HepG2 (cell line): Measurements from ENCODE around the gene CDC42EP1. TPM values are rescaled to one million over a fixed set of nuclear protein-coding genes. Genes with fewer than 3 reads are reported as not detected.
A peak's percentile ranks its signal among the peaks of the same experiment; 100 is the strongest.

ENCODE experiments used
- ELF1 ChIP-seq: sonication (generic); formaldehyde crosslinking; IDR thresholded peaks from 2 replicates; pipeline ENCODE4 v1.4.0; 2020; ENCODE audit warnings: missing genetic modification reagents
- FOXJ3 ChIP-seq: sonication (generic); formaldehyde crosslinking; IDR thresholded peaks from 2 replicates; pipeline ENCODE4 v1.4.0; 2020; ENCODE audit warnings: missing genetic modification reagents, mild to moderate bottlenecking, borderline replicate concordance
- GRHL1 ChIP-seq: sonication (generic); formaldehyde crosslinking; conservative IDR thresholded peaks from 2 replicates; pipeline ENCODE4 v1.8.0; 2022; ENCODE audit warnings: missing genetic modification reagents
- HDAC6 ChIP-seq: fragments of 200-600 bp; sonication (generic); IDR thresholded peaks from 2 replicates; pipeline ENCODE4 v1.7.0; 2017; ENCODE audit warnings: mild to moderate bottlenecking, antibody characterized with exemption, low read length, low read depth
- HMG20B ChIP-seq: conservative IDR thresholded peaks from 2 replicates; pipeline ENCODE4 v1.6.1; 2016; ENCODE audit warnings: missing genetic modification reagents, missing compliant biosample characterization
- MED13 ChIP-seq: sonication (generic); formaldehyde crosslinking; IDR thresholded peaks from 2 replicates; pipeline ENCODE4 v1.5.0; 2020; ENCODE audit warnings: missing genetic modification reagents
- NFE2 ChIP-seq: sonication (generic); formaldehyde crosslinking; IDR thresholded peaks from 2 replicates; pipeline ENCODE4 v1.4.0; 2020; ENCODE audit warnings: missing genetic modification reagents
- NFIC ChIP-seq: IDR thresholded peaks from 2 replicates; pipeline ENCODE4 v1.6.1; 2012; ENCODE audit warnings: mild to moderate bottlenecking, low read length, inconsistent platforms
- PHF20 ChIP-seq: sonication (generic); formaldehyde crosslinking; IDR thresholded peaks from 2 replicates; pipeline ENCODE4 v1.5.0; 2020; ENCODE audit warnings: mild to moderate bottlenecking, missing genetic modification reagents
- REST ChIP-seq, 2 experiments: IDR thresholded peaks; 2 replicates each; pipeline ENCODE4 v1.6.1; 2011 to 2012; ENCODE audit warnings: low read length in 2 of 2, borderline replicate concordance in 1 of 2, low read depth in 1 of 2, mild to moderate bottlenecking in 1 of 2, moderate library complexity in 1 of 2
- SMC3 ChIP-seq: IDR thresholded peaks from 2 replicates; pipeline ENCODE4 v1.6.1; 2011; ENCODE audit warnings: low read length, improper control_type of control experiment
- XRCC5 ChIP-seq: fragments of 200-400 bp; formaldehyde crosslinking; optimal IDR thresholded peaks from 2 replicates; pipeline ENCODE3; 2017; ENCODE audit warnings: mild to moderate bottlenecking, low read length
- ZFP41 ChIP-seq: sonication (generic); formaldehyde crosslinking; IDR thresholded peaks from 2 replicates; pipeline ENCODE4 v1.4.0; 2020; ENCODE audit warnings: mild to moderate bottlenecking, missing genetic modification reagents, borderline replicate concordance
- ZMYM3 ChIP-seq: sonication (generic); formaldehyde crosslinking; IDR thresholded peaks from 2 replicates; pipeline ENCODE4 v1.5.1; 2020; ENCODE audit warnings: mild to moderate bottlenecking, missing genetic modification reagents
- ZNF550 ChIP-seq: sonication (generic); formaldehyde crosslinking; IDR thresholded peaks from 2 replicates; pipeline ENCODE4 v1.4.0; 2020; ENCODE audit warnings: mild to moderate bottlenecking, missing genetic modification reagents, borderline replicate concordance
- ZNF777 ChIP-seq: sonication (generic); formaldehyde crosslinking; IDR thresholded peaks from 2 replicates; pipeline ENCODE4 v1.4.0; 2020; ENCODE audit warnings: missing genetic modification reagents
- polyA plus RNA-seq, 8 experiments: library from polyadenylated mRNA; depleted of rRNA in 3 of 8; stranded (reverse) in 7 of 8; unstranded in 1 of 8; fragments of >200 nt; fragmentation: Illumina TruSeq in 4 of 8; extraction: Trizol in 4 of 8; gene quantifications; 2 replicates each; pipeline versions ENCODE4 v1.2.1 to v1.2.3, GENCODE V29; 2011 to 2016; ENCODE audit warnings: low read depth in 4 of 8, missing spikeins in 1 of 8, mixed read lengths in 1 of 8; ENCODE audit not compliant: insufficient read depth in 1 of 8
- total RNA-seq, 5 experiments: library from RNA; depleted of rRNA; stranded (reverse); fragments of >200 nt; fragmentation: Illumina TruSeq; extraction: Trizol; gene quantifications; 2 replicates each; pipeline ENCODE4 v1.2.3, GENCODE V29; 2016; ENCODE audit warnings: low read depth in 1 of 5
- TF ChIP-seq, protein P1 (sequence below): sonication (generic); formaldehyde crosslinking; IDR thresholded peaks from 2 replicates; pipeline ENCODE4 v1.4.0; 2020; ENCODE audit warnings: missing genetic modification reagents, low read depth, mild to moderate bottlenecking, borderline replicate concordance
- TF ChIP-seq, protein P2 (sequence below): IDR thresholded peaks from 2 replicates; pipeline ENCODE4 v1.6.1; 2016; ENCODE audit warnings: control low read depth
- TF ChIP-seq, protein P3 (sequence below): IDR thresholded peaks from 2 replicates; pipeline ENCODE4 v1.6.1; 2016; ENCODE audit warnings: mild to moderate bottlenecking

Gene CDC42EP1
- total and polyA plus RNA-seq, 2 of the 13 experiments (the other 11 are each of a cell fraction or from before 2014, with no cell fraction given), result 17.1 to 29.5 TPM

- no peak; the same call in 1 of the 2 replicates for TF ChIP-seq ZMYM3 (CRISPR knock-in tag)
- no peak for TF ChIP-seq HDAC6
- TF ChIP-seq SMC3, result peak; percentile 60
- 0 out of 2 replicates have a peak, but pooled peaks have one; percentile 14 for TF ChIP-seq HMG20B
- TF ChIP-seq, protein P1, sequence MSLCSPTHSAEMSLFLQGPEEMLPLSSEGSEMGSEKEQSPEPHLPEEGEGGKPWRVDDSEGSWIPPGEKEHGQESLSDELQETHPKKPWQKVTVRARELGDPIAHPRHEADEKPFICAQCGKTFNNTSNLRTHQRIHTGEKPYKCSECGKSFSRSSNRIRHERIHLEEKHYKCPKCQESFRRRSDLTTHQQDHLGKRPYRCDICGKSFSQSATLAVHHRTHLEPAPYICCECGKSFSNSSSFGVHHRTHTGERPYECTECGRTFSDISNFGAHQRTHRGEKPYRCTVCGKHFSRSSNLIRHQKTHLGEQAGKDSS (CRISPR knock-in tag), result no peak; the same call in 1 of the 2 replicates
- peak in 1 of 2 experiments; percentile 51; a peak in 1 of 4 replicates for TF ChIP-seq REST (IDR thresholded peaks at IDR 0.05; ENCODE audit: borderline replicate concordance in 1 of 2, low read depth in 1 of 2, low read length in 2 of 2)
- TF ChIP-seq NFE2, result no peak
- peak; percentile 51 for TF ChIP-seq ELF1 (CRISPR knock-in tag)
- peak; percentile 74; the same call in 1 of the 2 replicates for TF ChIP-seq FOXJ3 (CRISPR knock-in tag)
- TF ChIP-seq ZFP41, result no peak
- TF ChIP-seq NFIC, result no peak
- TF ChIP-seq PHF20 (CRISPR knock-in tag), result no peak; the same call in 1 of the 2 replicates
- TF ChIP-seq XRCC5, result peak; percentile 81
- TF ChIP-seq ZNF777 (CRISPR knock-in tag), result no peak
- no peak for TF ChIP-seq GRHL1 (CRISPR knock-in tag)
- TF ChIP-seq, protein P2, sequence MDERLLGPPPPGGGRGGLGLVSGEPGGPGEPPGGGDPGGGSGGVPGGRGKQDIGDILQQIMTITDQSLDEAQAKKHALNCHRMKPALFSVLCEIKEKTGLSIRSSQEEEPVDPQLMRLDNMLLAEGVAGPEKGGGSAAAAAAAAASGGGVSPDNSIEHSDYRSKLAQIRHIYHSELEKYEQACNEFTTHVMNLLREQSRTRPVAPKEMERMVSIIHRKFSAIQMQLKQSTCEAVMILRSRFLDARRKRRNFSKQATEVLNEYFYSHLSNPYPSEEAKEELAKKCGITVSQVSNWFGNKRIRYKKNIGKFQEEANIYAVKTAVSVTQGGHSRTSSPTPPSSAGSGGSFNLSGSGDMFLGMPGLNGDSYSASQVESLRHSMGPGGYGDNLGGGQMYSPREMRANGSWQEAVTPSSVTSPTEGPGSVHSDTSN (CRISPR knock-in tag), result no peak
- peak; percentile 86 for TF ChIP-seq MED13 (CRISPR knock-in tag)
- TF ChIP-seq, protein P3, sequence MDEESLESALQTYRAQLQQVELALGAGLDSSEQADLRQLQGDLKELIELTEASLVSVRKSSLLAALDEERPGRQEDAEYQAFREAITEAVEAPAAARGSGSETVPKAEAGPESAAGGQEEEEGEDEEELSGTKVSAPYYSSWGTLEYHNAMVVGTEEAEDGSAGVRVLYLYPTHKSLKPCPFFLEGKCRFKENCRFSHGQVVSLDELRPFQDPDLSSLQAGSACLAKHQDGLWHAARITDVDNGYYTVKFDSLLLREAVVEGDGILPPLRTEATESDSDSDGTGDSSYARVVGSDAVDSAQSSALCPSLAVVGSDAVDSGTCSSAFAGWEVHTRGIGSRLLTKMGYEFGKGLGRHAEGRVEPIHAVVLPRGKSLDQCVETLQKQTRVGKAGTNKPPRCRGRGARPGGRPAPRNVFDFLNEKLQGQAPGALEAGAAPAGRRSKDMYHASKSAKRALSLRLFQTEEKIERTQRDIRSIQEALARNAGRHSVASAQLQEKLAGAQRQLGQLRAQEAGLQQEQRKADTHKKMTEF (CRISPR knock-in tag), result peak; percentile 84
- no peak for TF ChIP-seq ZNF550 (CRISPR knock-in tag)
These were observed 1.1 kb downstream of the CDC42EP1 start (continued) for GRCh38 chr22:37561212-37562048.
